Measurements from ENCODE around the gene OR2V2.
A peak's percentile ranks its signal among the peaks of the same experiment; 100 is the strongest.

Gene OR2V2

GRCh38 chr5:181205761-181206649 lies 58.6 kb downstream of the OR2V2 start:
- TF ChIP-seq, protein P1, sequence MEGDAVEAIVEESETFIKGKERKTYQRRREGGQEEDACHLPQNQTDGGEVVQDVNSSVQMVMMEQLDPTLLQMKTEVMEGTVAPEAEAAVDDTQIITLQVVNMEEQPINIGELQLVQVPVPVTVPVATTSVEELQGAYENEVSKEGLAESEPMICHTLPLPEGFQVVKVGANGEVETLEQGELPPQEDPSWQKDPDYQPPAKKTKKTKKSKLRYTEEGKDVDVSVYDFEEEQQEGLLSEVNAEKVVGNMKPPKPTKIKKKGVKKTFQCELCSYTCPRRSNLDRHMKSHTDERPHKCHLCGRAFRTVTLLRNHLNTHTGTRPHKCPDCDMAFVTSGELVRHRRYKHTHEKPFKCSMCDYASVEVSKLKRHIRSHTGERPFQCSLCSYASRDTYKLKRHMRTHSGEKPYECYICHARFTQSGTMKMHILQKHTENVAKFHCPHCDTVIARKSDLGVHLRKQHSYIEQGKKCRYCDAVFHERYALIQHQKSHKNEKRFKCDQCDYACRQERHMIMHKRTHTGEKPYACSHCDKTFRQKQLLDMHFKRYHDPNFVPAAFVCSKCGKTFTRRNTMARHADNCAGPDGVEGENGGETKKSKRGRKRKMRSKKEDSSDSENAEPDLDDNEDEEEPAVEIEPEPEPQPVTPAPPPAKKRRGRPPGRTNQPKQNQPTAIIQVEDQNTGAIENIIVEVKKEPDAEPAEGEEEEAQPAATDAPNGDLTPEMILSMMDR (IDR thresholded peaks at IDR 0.05; ENCODE audit: extremely low read depth, insufficient read depth, missing control alignments) = no peak
- in situ Hi-C loops (cut with MboI; ENCODE audit: low pct_unique_long_range_greater_than_20kb, low sequenced_read_pairs, unreplicated experiment) = no loop called here
- DNase-seq (ENCODE audit: low spot score) = no peak

GRCh38 chr5:181207214-181207959 lies 60.0 kb downstream of the OR2V2 start:
- peak; percentile 73 for DNase-seq (ENCODE audit: low spot score)
- in situ Hi-C loops (cut with MboI; ENCODE audit: low pct_unique_long_range_greater_than_20kb, low sequenced_read_pairs, unreplicated experiment) = no loop called here

GRCh38 chr5:181207960-181208253 lies 60.5 kb downstream of the OR2V2 start:
- in situ Hi-C loops (cut with MboI; ENCODE audit: low pct_unique_long_range_greater_than_20kb, low sequenced_read_pairs, unreplicated experiment) = no loop called here
- DNase-seq (ENCODE audit: low spot score) = no peak
- TF ChIP-seq, protein P1 (IDR thresholded peaks at IDR 0.05; ENCODE audit: extremely low read depth, insufficient read depth, missing control alignments) = no peak

More at GRCh38 chr5:181207214-181207959, 60.0 kb downstream of the OR2V2 start:
- TF ChIP-seq, protein P1 (IDR thresholded peaks at IDR 0.05; ENCODE audit: extremely low read depth, insufficient read depth, missing control alignments) = no peak

All from GM13977 (cell line).